Epithelial cell of proximal tubule (primary cell): ENCODE results near the gene PKLR. TPM values are rescaled to one million over a fixed set of nuclear protein-coding genes. Genes with fewer than 3 reads are reported as not detected.

Source experiments
- DNase-seq: peaks from one replicate; pipeline ENCODE4 v3.0.0-alpha.2; 2011; ENCODE audit warnings: low read depth
- H3K4me3 ChIP-seq: 2 replicates; pipeline ENCODE4 v1.5.1; 2011; ENCODE audit warnings: low read depth, mild to moderate bottlenecking, low read length
- total RNA-seq: library from RNA; depleted of rRNA; stranded (reverse); fragments of >200 nt; gene quantifications from 2 replicates; pipeline ENCODE4 v1.2.3, GENCODE V29; 2015
- TF ChIP-seq, protein P1 (sequence below): conservative IDR thresholded peaks from 2 replicates; pipeline ENCODE4 v1.5.1; 2012; ENCODE audit warnings: low read depth, mild to moderate bottlenecking, low read length

The PKLR gene
- total RNA-seq, 1 donor from 2014 or later = not detected

DNA sequence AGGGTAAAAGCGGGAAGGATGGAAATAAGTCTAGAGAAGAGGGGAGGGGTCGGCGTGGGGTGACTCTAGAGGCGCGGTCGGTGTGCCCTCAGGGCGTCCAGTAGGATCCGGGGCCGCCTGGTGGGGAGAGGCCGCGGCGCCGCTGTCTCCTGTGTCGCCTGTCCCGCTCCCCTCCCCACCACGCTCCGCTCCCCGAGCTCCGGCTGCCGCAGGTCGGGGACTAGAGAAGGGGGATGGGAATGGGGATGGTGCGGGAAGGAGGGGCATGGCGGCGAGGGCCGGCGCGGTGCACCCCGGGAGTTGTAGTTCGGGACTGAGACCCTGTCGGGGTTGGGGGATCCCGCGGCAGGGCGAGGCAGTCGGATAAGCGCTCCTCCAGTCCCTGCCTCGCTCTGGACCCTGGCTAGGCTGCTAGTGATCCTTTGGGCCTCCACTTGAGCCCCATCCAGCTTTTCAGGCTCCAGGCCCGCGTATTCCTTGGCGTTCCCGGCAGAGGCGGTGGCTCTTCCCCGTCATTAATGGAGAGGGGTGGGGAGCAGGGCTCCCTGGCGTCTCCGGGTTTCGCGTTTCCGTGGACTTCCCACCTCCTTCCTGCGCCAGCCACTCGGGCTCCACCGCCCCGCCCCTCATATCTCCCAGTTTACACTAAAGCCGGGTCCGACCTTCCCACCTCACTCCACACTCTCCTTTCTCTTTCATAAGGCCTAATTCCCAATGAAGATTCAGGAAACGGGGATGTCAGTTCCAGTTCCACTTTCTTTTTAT lies 45.8 kb downstream of the PKLR start, which contains the start of gene ENTREP3:
Gene ENTREP3, minus strand, starts transcription at position 241 of the 765 bp plus-strand sequence. CDS start 606 bp downstream, outside the sequence.
- no peak for DNase-seq
- TF ChIP-seq, protein P1, sequence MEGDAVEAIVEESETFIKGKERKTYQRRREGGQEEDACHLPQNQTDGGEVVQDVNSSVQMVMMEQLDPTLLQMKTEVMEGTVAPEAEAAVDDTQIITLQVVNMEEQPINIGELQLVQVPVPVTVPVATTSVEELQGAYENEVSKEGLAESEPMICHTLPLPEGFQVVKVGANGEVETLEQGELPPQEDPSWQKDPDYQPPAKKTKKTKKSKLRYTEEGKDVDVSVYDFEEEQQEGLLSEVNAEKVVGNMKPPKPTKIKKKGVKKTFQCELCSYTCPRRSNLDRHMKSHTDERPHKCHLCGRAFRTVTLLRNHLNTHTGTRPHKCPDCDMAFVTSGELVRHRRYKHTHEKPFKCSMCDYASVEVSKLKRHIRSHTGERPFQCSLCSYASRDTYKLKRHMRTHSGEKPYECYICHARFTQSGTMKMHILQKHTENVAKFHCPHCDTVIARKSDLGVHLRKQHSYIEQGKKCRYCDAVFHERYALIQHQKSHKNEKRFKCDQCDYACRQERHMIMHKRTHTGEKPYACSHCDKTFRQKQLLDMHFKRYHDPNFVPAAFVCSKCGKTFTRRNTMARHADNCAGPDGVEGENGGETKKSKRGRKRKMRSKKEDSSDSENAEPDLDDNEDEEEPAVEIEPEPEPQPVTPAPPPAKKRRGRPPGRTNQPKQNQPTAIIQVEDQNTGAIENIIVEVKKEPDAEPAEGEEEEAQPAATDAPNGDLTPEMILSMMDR = no peak

DNA sequence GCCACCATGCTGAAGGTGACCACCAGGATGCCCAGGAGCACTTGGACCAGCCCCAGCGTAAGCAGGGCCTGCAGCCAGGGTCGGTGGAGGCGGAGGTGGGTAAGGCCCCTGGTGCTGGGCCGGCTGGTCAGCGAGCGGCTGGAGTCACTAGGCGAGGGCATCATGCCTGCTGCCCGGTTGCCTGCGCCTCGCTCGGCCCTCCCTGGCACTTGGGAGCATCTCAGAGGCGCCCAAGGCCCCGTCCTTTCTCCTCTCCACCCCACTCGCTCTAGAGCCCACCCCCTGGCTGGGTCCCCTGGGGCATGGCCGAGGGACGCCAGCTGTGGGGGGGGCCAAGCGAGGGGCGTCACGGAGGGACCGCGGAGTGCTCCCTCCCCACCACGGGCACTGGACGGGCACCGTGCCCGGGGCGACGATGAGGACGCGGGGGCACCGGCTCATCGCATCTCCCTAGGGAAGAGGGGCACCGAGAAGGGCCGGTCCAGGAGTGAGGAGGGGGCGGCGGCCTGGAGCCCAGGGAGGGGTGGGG lies 46.5 kb downstream of the PKLR start:
- DNase-seq = no peak
- TF ChIP-seq, protein P1 = no peak

More for the DNA sequence above, 45.8 kb downstream of the PKLR start, which contains the start of gene ENTREP3:
- H3K4me3 ChIP-seq = peak within 1 kb of the TSS; percentile 89

DNA sequence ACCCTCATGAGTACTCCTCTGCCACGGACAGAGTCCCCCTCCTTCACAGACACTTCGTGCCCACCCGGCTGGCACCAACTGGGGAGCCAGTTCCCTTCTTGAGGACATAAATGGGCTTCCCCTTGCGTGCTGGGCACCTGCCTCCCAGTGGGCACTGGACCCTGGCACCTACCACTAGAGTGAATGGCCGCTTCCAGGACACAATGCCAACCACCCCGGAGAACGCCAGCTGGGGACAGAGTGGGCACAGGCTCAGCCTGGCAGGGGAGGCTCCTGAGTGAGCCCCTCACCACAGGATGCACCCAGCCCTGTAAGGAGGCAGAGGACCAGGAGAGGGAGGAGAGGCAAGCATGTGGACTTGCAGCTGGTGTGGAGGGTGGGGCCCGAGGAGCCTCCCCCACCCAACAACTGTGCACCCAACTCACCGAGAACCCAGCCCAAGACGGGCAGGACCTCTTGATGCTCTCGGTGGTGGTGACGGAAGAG lies 47.0 kb downstream of the PKLR start:
- TF ChIP-seq, protein P1 = no peak
- peak overlapping the region; percentile 89 for H3K4me3 ChIP-seq
- DNase-seq = no peak

More for the DNA sequence above, 46.5 kb downstream of the PKLR start:
- H3K4me3 ChIP-seq = peak overlapping the region; percentile 89

DNA sequence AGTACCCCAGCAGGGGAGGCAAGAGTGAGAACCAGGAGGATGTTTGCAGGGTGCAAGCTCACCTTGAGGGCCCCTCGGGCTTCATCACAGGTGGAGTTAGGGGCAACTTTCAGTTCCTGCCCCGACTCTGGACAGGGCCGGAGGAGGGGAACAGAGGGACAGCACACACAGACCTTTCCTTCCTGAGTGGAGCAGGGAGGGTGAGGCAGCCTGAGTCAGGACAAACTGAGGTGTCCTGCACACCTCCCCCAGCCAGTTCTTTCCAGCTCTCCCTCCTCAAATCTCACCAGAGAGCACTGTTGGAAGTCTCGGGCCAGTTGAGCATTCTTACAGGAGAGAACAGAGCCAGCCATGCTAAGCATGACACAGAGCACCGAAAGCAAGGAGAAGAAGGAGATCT lies 47.4 kb downstream of the PKLR start:
- peak overlapping the region; percentile 89 for H3K4me3 ChIP-seq
- TF ChIP-seq, protein P1 = no peak
- no peak for DNase-seq

DNA sequence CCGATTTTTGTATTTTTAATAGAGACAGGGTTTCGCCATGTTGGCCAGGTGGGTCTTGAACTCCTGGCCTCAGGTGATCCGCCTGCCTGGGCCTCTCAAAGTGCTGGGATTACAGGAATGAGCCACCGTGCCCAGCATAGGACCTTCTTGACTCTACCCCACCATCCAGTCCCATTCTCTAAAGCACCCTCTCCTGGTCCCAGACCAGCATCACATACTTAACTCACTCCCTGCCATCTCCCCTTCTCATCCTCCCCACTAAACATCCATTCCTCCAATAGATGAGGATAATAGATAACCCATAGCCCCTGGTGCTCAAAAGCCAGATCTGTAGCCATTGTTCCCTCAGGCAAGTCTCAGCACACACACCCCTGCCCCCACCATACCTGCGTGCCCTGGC lies 48.0 kb downstream of the PKLR start:
- TF ChIP-seq, protein P1 = no peak
- no peak for DNase-seq
- peak overlapping the region; percentile 89 for H3K4me3 ChIP-seq

DNA sequence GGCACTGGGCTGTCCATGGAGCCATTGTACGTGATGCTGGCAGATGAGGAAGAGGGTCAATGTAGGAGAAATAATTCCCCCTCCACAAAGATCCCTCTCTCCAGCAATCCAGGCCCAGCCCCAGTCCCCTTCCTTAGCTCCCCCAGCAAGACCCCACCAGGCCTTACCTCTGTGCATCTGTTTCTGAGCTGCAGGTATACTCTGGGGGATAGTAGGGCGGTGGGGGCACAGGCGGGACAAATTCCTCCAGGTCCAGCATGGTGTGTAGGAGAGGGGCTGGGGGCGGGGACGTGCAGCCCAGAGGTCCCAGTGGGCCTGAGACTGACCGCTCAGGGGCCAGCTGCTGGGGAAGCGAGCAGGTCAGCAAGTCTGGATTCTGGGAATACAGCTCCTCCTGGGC lies 49.7 kb downstream of the PKLR start:
- no peak for DNase-seq
- TF ChIP-seq, protein P1 = no peak
- no peak overlapping the region for H3K4me3 ChIP-seq
